Measurements from ENCODE around the gene SCAF8. TPM values are rescaled to one million over a fixed set of nuclear protein-coding genes. Genes with fewer than 3 reads are reported as not detected.
"Not testable (repeated sequence)": the region's sequence is repeated elsewhere in the genome, so short reads cannot be mapped to it uniquely, and the experiment has no call there.

SCAF8 gene
- polyA plus RNA-seq, 1 of the 3 experiments (the other 2 are of a cell fraction): 11.0 TPM

- TF ChIP-seq CTCF (IDR thresholded peaks at IDR 0.05): no peak
- TF ChIP-seq NFIC (IDR thresholded peaks at IDR 0.05; ENCODE audit: borderline replicate concordance): no peak
- TF ChIP-seq NRF1 (IDR thresholded peaks at IDR 0.05; ENCODE audit: low read depth, low read length): no peak
- no peak for TF ChIP-seq REST (IDR thresholded peaks at IDR 0.05; ENCODE audit: low read depth, low read length)
These were observed 40.4 kb downstream of the SCAF8 start (continued) for GRCh38 chr6:154773610-154774089.

- H3K36me3 ChIP-seq (replicated peaks in 1 of 2; ENCODE audit: control insufficient read depth in 1 of 2, insufficient read depth in 2 of 2, low read length in 1 of 2): peaks cover 11 to 55% of the 10 kb centered on the region in 2 experiments
- DNase-seq; H3K9ac ChIP-seq; H3K4me1 ChIP-seq (ENCODE audit: control insufficient read depth in 1 of 2, insufficient read depth in 2 of 2, low read depth in 1 of 2, low read length in 1 of 2); H3K4me3 ChIP-seq (ENCODE audit: low read depth in 2 of 2, low read length in 1 of 2); H3K4me2 ChIP-seq; H2AFZ ChIP-seq (ENCODE audit: low read depth); H3K9me2 ChIP-seq; H3K27ac ChIP-seq (ENCODE audit: low read depth in 2 of 2, low read length in 1 of 2); H3K27me3 ChIP-seq (ENCODE audit: insufficient read depth); POLR2A ChIA-PET; H3F3A ChIP-seq (replicated peaks; ENCODE audit: insufficient read depth); H3K9me3 ChIP-seq: not testable (repeated sequence)
- peaks cover 43% of the 10 kb centered on the region for H4K20me1 ChIP-seq (ENCODE audit: insufficient read depth)
- CTCF ChIA-PET: interaction anchor here (1.2 to 1.3 kb wide), 2 partner anchors 14 to 26 kb away, joined by 3 read pairs; no protein-coding TSS in a partner anchor
- peaks cover 96% of the 10 kb centered on the region for H3K79me2 ChIP-seq (ENCODE audit: insufficient read depth)
- WGBS (ENCODE audit: low lambda C conversion rate): 99% methylated on average over 5 of the region's 5 CpGs
These were observed 45.9 kb downstream of the SCAF8 start for GRCh38 chr6:154779157-154779556.

GRCh38 chr6:154782193-154782592 is 49.0 kb downstream of the SCAF8 start:
- ChIA-PET POLR2A (no interaction called here), CTCF (interaction anchor here (1.2 kb wide), 1 partner anchor 23 kb away, joined by 3 read pairs; no protein-coding TSS in a partner anchor)
- peaks cover 96% of the 10 kb centered on the region for H3K79me2 ChIP-seq (ENCODE audit: insufficient read depth)
- H2AFZ ChIP-seq (ENCODE audit: low read depth): no peak overlapping the region
- no peak overlapping the region for H3K4me3 ChIP-seq (ENCODE audit: low read depth in 2 of 2, low read length in 1 of 2)
- H3K4me2 ChIP-seq: no peak overlapping the region
- H3K9ac ChIP-seq: no peak overlapping the region
- H3K9me3 ChIP-seq: no peaks in the 10 kb centered on the region
- no peaks in the 10 kb centered on the region for H3K27me3 ChIP-seq (ENCODE audit: insufficient read depth)
- H3K9me2 ChIP-seq: no peaks in the 10 kb centered on the region
- peaks cover 36% of the 10 kb centered on the region for H4K20me1 ChIP-seq (ENCODE audit: insufficient read depth)
- H3F3A ChIP-seq (replicated peaks; ENCODE audit: insufficient read depth): peaks cover 7% of the 10 kb centered on the region
- H3K36me3 ChIP-seq (replicated peaks in 1 of 2; ENCODE audit: control insufficient read depth in 1 of 2, insufficient read depth in 2 of 2, low read length in 1 of 2): peaks cover 9 to 43% of the 10 kb centered on the region in 2 experiments
- DNase-seq: no peak
- H3K4me1 ChIP-seq (ENCODE audit: control insufficient read depth in 1 of 2, insufficient read depth in 2 of 2, low read depth in 1 of 2, low read length in 1 of 2): no peaks in the 10 kb centered on the region
- WGBS (ENCODE audit: low lambda C conversion rate): 94% methylated on average over 4 of the region's 4 CpGs
- H3K27ac ChIP-seq (ENCODE audit: low read depth in 2 of 2, low read length in 1 of 2): no peak overlapping the region
- TF ChIP-seq MAX (IDR thresholded peaks at IDR 0.05; ENCODE audit: low read depth) (no peak), FOSL2 (IDR thresholded peaks at IDR 0.05; ENCODE audit: borderline replicate concordance, low read depth) (no peak)

All from SK-N-SH (cell line).